Measurements from ENCODE around the gene NDST3.

NDST3 gene

GRCh38 chr4:118206627-118207026, 172.3 kb downstream of the NDST3 start:
- Histone ChIP-seq H3K36me3 (ENCODE audit: control insufficient read depth, insufficient read depth, low read length) (no peaks in the 10 kb centered on the region), H3K27me3 (ENCODE audit: control insufficient read depth, insufficient read depth, low read length) (no peaks in the 10 kb centered on the region), H3K9me3 (ENCODE audit: control insufficient read depth, insufficient read depth, low read length) (no peaks in the 10 kb centered on the region), H3K4me1 (ENCODE audit: control insufficient read depth, insufficient read depth, low read length) (peaks cover 3% of the 10 kb centered on the region), H3K4me3 (ENCODE audit: low read depth, low read length) (no peak overlapping the region), H3K9ac (ENCODE audit: low read depth, low read length) (no peak overlapping the region)

DNA sequence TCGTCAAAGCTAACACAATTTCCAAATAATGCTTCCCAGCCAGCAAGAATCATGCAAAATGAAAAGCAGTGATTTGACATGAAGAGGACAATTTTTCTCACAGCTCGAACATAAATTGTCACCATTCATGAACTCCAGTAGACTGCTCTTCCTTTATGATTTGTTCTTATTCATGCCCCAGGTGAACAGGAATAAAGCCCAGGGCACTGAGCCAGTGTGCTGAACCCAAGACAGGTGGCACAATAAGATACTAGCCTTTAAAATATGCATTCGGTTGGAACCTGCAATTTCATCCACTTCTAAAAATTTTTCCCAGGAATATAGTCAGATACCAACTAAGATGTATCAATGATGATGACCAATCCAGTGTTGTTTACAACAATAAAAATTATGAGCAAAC, 178.8 kb downstream of the NDST3 start:
- H3K9ac ChIP-seq (ENCODE audit: low read depth, low read length): no peak overlapping the region
- H3K9me3 ChIP-seq (ENCODE audit: control insufficient read depth, insufficient read depth, low read length): no peaks in the 10 kb centered on the region
- no peak overlapping the region for H3K4me3 ChIP-seq (ENCODE audit: low read depth, low read length)
- H3K4me1 ChIP-seq (ENCODE audit: control insufficient read depth, insufficient read depth, low read length): peaks cover 3% of the 10 kb centered on the region
- H3K36me3 ChIP-seq (ENCODE audit: control insufficient read depth, insufficient read depth, low read length): no peaks in the 10 kb centered on the region
- no peaks in the 10 kb centered on the region for H3K27me3 ChIP-seq (ENCODE audit: control insufficient read depth, insufficient read depth, low read length)

- no peaks in the 10 kb centered on the region for H3K9me3 ChIP-seq (ENCODE audit: control insufficient read depth, insufficient read depth, low read length)
- no peaks in the 10 kb centered on the region for H3K27me3 ChIP-seq (ENCODE audit: control insufficient read depth, insufficient read depth, low read length)
- H3K4me3 ChIP-seq (ENCODE audit: low read depth, low read length): no peak overlapping the region
- H3K36me3 ChIP-seq (ENCODE audit: control insufficient read depth, insufficient read depth, low read length): no peaks in the 10 kb centered on the region
- no peak overlapping the region for H3K9ac ChIP-seq (ENCODE audit: low read depth, low read length)
- no peaks in the 10 kb centered on the region for H3K4me1 ChIP-seq (ENCODE audit: control insufficient read depth, insufficient read depth, low read length)
Measured at GRCh38 chr4:118215826-118216225, 181.5 kb downstream of the NDST3 start.

DNA sequence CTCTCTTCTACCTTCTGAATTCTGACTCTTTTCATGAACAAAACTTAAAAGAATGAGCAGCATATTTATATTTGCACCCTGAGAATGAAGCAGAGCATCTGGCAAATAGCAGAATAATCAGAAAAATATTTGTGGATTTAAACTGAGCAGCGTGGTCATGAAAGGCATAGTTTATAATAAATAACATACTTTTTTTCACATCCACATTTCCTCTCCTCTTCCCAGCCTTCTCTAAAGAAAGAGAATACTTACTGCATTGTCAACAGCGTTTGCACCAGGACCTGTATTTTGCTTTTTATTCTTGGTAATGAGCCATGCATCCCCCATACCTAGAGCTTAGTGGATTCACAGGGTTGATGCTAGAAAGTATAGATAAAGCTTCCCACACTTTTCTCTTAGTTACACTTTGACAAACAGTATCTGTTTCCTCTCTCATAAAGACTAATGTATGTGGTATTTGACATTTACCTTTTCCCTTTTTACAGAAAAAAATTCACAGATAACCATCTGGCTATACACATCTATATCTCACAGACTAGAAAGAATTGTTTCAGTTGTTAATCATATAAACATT, 187.0 kb downstream of the NDST3 start:
- Histone ChIP-seq H3K4me1 (ENCODE audit: control insufficient read depth, insufficient read depth, low read length) (no peaks in the 10 kb centered on the region), H3K27me3 (ENCODE audit: control insufficient read depth, insufficient read depth, low read length) (no peaks in the 10 kb centered on the region)

GRCh38 chr4:118224243-118224829, 190.1 kb downstream of the NDST3 start:
- Histone ChIP-seq H3K27me3 (ENCODE audit: control insufficient read depth, insufficient read depth, low read length) (no peaks in the 10 kb centered on the region), H3K9ac (ENCODE audit: low read depth, low read length) (no peak overlapping the region), H3K4me1 (ENCODE audit: control insufficient read depth, insufficient read depth, low read length) (no peaks in the 10 kb centered on the region), H3K9me3 (ENCODE audit: control insufficient read depth, insufficient read depth, low read length) (no peaks in the 10 kb centered on the region), H3K36me3 (ENCODE audit: control insufficient read depth, insufficient read depth, low read length) (no peaks in the 10 kb centered on the region), H3K4me3 (ENCODE audit: low read depth, low read length) (no peak overlapping the region)

More for the DNA sequence above, 187.0 kb downstream of the NDST3 start:
- H3K36me3 ChIP-seq (ENCODE audit: control insufficient read depth, insufficient read depth, low read length): no peaks in the 10 kb centered on the region
- H3K9ac ChIP-seq (ENCODE audit: low read depth, low read length): no peak overlapping the region
- H3K4me3 ChIP-seq (ENCODE audit: low read depth, low read length): no peak overlapping the region
- H3K9me3 ChIP-seq (ENCODE audit: control insufficient read depth, insufficient read depth, low read length): no peaks in the 10 kb centered on the region

DNA sequence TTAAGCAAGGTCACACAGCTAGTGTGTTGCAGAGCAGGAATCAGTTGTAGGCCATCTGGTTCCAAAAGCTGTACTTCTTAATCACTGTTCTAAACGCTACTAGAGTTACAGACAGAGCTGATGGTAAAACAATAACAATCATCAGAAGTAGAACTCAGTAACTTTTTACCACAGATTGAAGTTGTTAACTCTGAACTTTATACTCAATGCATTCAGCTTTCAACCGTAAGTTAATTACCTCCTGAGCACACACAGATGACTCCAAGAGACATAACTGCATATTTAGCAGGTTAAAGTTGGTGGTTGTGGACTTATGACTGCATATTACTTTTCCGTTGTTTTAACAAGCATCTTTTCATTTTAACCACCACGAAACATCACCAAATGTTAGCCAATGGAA, 191.2 kb downstream of the NDST3 start:
- Histone ChIP-seq H3K9me3 (ENCODE audit: control insufficient read depth, insufficient read depth, low read length) (no peaks in the 10 kb centered on the region), H3K4me3 (ENCODE audit: low read depth, low read length) (no peak overlapping the region), H3K36me3 (ENCODE audit: control insufficient read depth, insufficient read depth, low read length) (no peaks in the 10 kb centered on the region), H3K27me3 (ENCODE audit: control insufficient read depth, insufficient read depth, low read length) (no peaks in the 10 kb centered on the region), H3K4me1 (ENCODE audit: control insufficient read depth, insufficient read depth, low read length) (no peaks in the 10 kb centered on the region), H3K9ac (ENCODE audit: low read depth, low read length) (no peak overlapping the region)

- Histone ChIP-seq H3K27me3 (ENCODE audit: control insufficient read depth, insufficient read depth, low read length) (no peaks in the 10 kb centered on the region), H3K36me3 (ENCODE audit: control insufficient read depth, insufficient read depth, low read length) (no peaks in the 10 kb centered on the region), H3K4me1 (ENCODE audit: control insufficient read depth, insufficient read depth, low read length) (no peaks in the 10 kb centered on the region), H3K9ac (ENCODE audit: low read depth, low read length) (no peak overlapping the region), H3K4me3 (ENCODE audit: low read depth, low read length) (no peak overlapping the region), H3K9me3 (ENCODE audit: control insufficient read depth, insufficient read depth, low read length) (no peaks in the 10 kb centered on the region)
Measured at GRCh38 chr4:118226311-118227010, 192.2 kb downstream of the NDST3 start.

DNA sequence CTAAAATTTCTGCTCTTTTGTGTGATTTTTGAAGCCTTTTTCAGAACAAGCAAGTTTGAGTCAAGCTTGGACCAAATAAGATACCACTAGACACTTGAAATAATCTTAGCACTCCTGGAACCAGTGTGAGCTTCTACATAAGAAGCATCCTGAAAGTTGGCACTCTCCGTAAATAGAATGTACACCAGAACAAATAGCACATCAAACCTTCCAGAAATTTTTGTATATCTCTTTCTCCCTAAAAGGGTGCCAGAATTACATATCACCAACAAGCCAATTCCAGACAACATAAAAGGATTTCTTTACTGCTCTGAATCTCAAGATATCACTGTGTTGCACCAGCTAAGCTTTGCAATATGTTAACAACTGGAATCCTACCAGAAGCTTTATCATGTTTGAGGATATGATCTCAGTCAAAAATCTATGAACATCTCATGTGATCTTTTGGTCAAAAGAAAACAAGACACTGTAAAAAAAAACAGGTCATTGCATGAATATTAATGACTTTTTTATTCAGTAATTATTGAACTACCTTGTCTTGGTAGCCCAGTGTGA, 201.4 kb downstream of the NDST3 start:
- Histone ChIP-seq H3K9ac (ENCODE audit: low read depth, low read length) (no peak overlapping the region), H3K9me3 (ENCODE audit: control insufficient read depth, insufficient read depth, low read length) (no peaks in the 10 kb centered on the region), H3K4me1 (ENCODE audit: control insufficient read depth, insufficient read depth, low read length) (no peaks in the 10 kb centered on the region), H3K27me3 (ENCODE audit: control insufficient read depth, insufficient read depth, low read length) (no peaks in the 10 kb centered on the region), H3K4me3 (ENCODE audit: low read depth, low read length) (no peak overlapping the region), H3K36me3 (ENCODE audit: control insufficient read depth, insufficient read depth, low read length) (no peaks in the 10 kb centered on the region)

DNA sequence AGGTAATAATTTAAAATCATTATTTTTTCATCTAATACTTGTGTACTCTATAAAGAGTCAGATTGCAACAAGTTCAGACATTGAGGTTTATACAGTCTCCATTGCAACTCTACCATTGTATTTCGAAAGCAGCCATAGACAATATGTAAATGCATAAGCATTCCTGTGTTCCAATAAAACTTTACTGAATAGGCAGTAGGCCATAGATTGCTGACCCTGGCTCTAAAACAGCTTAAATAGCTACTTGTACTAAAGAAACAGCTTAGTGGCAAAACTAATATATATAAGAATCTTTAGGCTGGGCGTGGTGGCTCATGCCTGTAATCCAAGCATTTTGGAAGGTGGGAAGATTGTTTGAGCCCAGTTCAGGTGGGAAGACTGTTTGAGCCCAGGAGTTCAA, 203.2 kb downstream of the NDST3 start:
- Histone ChIP-seq H3K4me3 (ENCODE audit: low read depth, low read length) (no peak overlapping the region), H3K9me3 (ENCODE audit: control insufficient read depth, insufficient read depth, low read length) (no peaks in the 10 kb centered on the region), H3K9ac (ENCODE audit: low read depth, low read length) (no peak overlapping the region), H3K27me3 (ENCODE audit: control insufficient read depth, insufficient read depth, low read length) (no peaks in the 10 kb centered on the region), H3K4me1 (ENCODE audit: control insufficient read depth, insufficient read depth, low read length) (no peaks in the 10 kb centered on the region), H3K36me3 (ENCODE audit: control insufficient read depth, insufficient read depth, low read length) (no peaks in the 10 kb centered on the region)

- no peaks in the 10 kb centered on the region for H3K27me3 ChIP-seq (ENCODE audit: control insufficient read depth, insufficient read depth, low read length)
- no peak overlapping the region for H3K4me3 ChIP-seq (ENCODE audit: low read depth, low read length)
- no peaks in the 10 kb centered on the region for H3K4me1 ChIP-seq (ENCODE audit: control insufficient read depth, insufficient read depth, low read length)
- no peaks in the 10 kb centered on the region for H3K9me3 ChIP-seq (ENCODE audit: control insufficient read depth, insufficient read depth, low read length)
- H3K36me3 ChIP-seq (ENCODE audit: control insufficient read depth, insufficient read depth, low read length): no peaks in the 10 kb centered on the region
- H3K9ac ChIP-seq (ENCODE audit: low read depth, low read length): no peak overlapping the region
Measured at GRCh38 chr4:118249890-118250289, 215.6 kb downstream of the NDST3 start.

DNA sequence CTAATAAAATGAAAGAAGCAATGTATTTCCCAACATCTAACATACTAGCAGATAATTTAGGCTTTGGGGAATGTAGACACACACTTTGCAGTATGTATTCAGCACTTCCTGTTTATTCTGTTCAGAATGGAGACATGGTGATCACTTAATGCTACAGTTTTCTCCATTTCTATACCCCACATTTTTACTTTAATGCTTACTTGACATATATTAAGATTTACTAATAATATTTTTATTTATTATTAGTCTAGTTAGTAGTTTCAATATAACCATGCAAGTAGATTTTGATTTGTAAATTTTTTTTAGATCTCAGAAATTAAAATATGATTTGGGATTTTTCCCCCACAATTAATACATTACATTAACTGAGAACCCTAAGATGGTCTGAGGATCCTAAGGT, 220.1 kb downstream of the NDST3 start:
- Histone ChIP-seq H3K9me3 (ENCODE audit: control insufficient read depth, insufficient read depth, low read length) (no peaks in the 10 kb centered on the region), H3K27me3 (ENCODE audit: control insufficient read depth, insufficient read depth, low read length) (no peaks in the 10 kb centered on the region), H3K4me3 (ENCODE audit: low read depth, low read length) (no peak overlapping the region), H3K9ac (ENCODE audit: low read depth, low read length) (no peak overlapping the region), H3K4me1 (ENCODE audit: control insufficient read depth, insufficient read depth, low read length) (no peaks in the 10 kb centered on the region), H3K36me3 (ENCODE audit: control insufficient read depth, insufficient read depth, low read length) (no peaks in the 10 kb centered on the region)

GRCh38 chr4:118259111-118259510, 224.8 kb downstream of the NDST3 start:
- Histone ChIP-seq H3K36me3 (ENCODE audit: control insufficient read depth, insufficient read depth, low read length) (no peaks in the 10 kb centered on the region), H3K9ac (ENCODE audit: low read depth, low read length) (no peak overlapping the region), H3K4me3 (ENCODE audit: low read depth, low read length) (no peak overlapping the region), H3K9me3 (ENCODE audit: control insufficient read depth, insufficient read depth, low read length) (no peaks in the 10 kb centered on the region), H3K27me3 (ENCODE audit: control insufficient read depth, insufficient read depth, low read length) (no peaks in the 10 kb centered on the region), H3K4me1 (ENCODE audit: control insufficient read depth, insufficient read depth, low read length) (no peaks in the 10 kb centered on the region)
